ENCODE measurements around the gene RERE.
A peak's percentile ranks its signal among the peaks of the same experiment; 100 is the strongest.

Gene RERE

GRCh38 chr1:8565802-8566201 lies 251.6 kb downstream of the RERE start:
- DNase-seq, result no peak

GRCh38 chr1:8563944-8564537 lies 253.4 kb downstream of the RERE start:
- DNase-seq, result no peak

GRCh38 chr1:8562881-8563865 lies 254.3 kb downstream of the RERE start:
- DNase-seq, result no peak

DNA sequence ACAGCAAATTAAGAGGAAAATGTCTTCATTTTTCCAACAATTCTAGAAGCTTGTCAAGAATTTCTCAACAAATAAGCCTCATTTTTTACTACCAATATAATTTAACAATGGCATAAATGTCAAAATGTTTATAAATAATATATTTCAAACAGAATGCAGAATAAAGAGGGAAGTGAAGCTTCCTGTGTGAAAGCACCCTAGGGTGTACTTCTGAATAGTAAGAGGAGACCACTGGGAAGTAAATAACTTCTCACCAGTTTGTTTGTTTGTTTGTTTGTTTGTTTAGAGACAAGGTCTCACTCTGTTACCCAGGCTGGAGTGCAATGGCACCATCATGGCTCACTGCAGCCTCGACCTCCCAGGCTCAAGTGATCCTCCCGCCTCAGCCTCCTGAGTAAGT lies 255.2 kb downstream of the RERE start:
- no peak for DNase-seq

DNA sequence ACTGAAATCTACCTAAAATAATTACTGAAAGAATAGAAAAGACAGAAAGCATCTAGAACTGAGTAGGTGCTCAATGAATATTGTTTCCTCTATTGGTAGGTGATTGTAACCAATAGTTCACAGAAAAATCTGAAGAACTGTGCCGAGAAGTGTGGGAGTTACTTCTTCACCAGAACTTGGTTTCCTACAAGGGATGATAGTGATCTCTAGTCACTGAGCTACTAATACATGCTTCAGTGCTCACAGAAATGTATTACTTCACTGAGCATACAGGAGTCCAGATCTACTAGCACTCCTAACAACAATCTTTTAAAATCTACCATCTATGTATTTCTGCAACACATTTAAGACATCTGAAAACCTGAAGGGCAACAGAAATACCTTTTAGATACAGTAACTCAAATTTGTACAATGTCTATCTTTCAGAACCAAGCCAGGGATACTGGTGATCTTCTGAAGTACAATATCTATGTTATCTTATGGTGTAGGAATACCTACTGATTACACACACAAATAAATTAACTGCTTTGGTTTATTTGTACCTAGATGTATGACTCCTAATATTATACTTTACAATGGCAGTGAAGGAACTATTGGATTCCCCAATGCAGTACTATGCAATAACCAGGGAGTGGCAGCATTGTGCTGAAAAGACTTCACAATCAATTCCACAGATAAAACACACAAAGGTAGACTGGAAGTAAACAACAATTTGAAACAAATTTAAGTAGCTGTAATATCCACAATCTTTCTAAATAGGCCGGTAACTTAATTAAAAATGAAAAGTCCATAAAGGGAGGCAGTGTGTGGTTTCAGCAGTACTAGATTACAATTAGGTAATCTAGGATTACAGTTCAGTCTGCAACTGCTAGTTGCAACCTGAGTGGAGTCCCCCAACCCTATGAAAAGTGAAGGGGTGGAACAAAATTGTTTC lies 256.6 kb downstream of the RERE start:
- peak; percentile 10 for DNase-seq

DNA sequence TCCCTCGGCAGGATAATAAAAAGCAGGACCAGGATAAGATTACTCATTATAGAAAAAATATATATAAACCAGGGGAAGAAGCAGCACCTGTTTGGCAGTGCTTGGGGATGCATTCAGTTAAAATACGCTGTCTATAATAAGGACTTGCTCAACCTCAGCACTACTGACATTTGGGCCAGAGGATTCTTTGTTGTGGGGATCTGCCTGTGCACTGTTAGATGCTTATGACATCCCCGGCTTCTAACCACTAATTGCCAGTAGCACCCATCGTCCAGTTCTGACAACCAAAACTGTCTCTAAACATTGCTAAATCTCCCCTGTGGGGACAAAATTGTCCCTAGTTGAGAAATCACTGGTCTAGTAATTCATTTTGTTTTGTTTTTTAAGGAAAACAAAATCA lies 257.4 kb downstream of the RERE start:
- DNase-seq, result no peak

GRCh38 chr1:8555582-8555981 lies 261.9 kb downstream of the RERE start:
- no peak for DNase-seq

- no peak for DNase-seq
These were observed 262.4 kb downstream of the RERE start for GRCh38 chr1:8554956-8555534.

- DNase-seq, result no peak
These were observed 264.5 kb downstream of the RERE start for GRCh38 chr1:8552820-8553397.

- DNase-seq, result no peak
These were observed 265.6 kb downstream of the RERE start for GRCh38 chr1:8551613-8552489.

GRCh38 chr1:8551057-8551456 lies 266.4 kb downstream of the RERE start:
- DNase-seq, result no peak

DNA sequence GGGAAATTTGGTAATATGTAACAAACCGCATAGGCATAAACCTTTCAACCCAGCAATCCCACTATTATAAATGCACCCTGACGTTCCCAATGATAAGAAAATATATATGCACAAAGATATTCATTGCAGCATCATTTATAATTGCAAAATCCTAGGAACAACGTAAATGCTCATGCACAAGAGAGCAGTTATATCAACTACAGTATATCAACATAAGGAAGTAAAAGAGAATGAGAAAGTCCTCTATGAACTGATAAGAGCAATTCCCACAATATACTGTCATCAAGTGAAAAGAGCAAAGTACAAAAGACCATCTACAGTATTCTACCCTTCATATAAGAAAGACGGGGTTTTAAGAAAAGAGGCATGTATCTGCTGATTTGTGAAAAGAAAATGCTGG lies 269.6 kb downstream of the RERE start:
- no peak for DNase-seq

- DNase-seq, result peak; percentile 34
These were observed 272.4 kb downstream of the RERE start for GRCh38 chr1:8545078-8545477.

- DNase-seq, result no peak
These were observed 272.8 kb downstream of the RERE start for GRCh38 chr1:8544644-8545043.

DNA sequence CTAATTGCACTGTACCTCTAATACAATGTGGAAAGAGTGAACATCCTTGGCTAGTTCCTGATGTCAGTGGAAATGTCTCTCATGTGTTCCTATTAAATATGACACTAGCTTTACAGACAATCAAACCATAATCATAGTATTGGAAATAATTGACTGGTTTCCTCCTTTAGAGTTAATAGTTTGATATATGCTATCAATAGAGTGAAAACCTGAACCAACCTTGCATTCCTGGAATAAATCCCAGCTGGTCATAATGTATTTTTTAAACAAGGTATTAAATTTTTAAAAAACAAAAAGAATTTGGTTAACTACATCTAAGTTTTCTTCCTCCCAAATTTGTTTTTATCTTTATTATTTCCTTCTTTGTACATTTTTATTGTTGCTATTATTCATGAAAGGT lies 273.5 kb downstream of the RERE start:
- DNase-seq, result no peak

GRCh38 chr1:8541961-8542521 lies 275.4 kb downstream of the RERE start:
- DNase-seq, result no peak

DNA sequence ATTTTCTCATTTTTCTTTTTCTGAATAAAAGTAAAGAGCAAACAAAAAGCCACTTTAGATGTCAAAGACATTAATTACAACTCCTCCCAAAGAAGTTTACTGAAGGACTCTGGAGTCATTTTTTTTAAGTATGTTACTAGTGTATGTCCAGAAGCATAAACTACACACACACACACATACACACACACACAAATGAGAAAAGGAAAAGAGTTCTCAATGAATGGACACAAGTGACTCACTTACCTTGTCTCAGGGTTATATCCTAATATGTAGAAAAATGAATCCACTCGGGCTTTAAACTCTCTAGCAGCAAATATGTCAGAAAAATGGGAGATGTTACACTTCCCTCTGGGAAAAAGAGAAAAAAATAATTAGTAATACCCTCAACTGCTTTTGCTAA lies 276.5 kb downstream of the RERE start:
- DNase-seq, result no peak

- DNase-seq, result no peak
These were observed 277.0 kb downstream of the RERE start for GRCh38 chr1:8540261-8540941.

GRCh38 chr1:8539683-8540082 lies 277.8 kb downstream of the RERE start:
- no peak for DNase-seq

DNA sequence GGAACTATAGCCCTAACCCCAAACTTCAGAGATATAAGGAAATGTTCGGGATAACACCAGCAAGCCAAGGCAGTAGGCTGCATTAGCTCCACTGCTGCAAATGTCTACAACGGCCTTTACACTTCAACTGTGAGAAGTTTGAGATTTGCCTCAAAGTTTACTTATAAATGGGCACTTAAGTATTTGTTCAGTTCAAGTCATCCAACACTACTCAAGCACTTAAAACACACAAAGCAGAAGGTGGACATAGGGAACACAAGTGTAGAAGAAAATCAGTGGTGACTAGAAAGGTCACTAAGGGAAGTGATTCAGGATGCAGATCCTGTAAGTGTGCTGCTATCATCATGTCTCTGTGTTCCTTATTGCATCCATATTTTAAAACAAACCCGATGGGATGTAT lies 278.9 kb downstream of the RERE start:
- DNase-seq, result no peak

DNA sequence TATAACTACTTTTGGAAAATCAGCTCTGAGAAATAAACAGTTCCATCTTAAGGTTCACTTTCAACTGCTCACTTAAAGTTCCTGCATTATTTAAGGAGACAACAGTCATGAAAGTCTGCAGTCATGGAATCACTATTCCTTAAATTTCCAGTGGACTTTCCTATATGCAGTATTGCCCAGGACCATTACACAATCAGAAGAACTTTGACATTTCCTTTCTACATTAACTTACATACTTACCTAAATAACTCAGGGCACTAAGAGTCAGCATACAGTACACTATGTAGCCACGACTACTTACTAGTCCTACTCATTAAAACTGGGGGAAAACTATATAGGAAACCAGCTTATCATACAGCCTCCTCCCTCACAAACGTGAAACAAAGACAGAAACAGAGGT lies 279.4 kb downstream of the RERE start:
- DNase-seq, result no peak
